ENCODE results near the gene CCDC197. TPM values are rescaled to one million over a fixed set of nuclear protein-coding genes. Genes with fewer than 3 reads are reported as not detected.

CCDC197 gene
- total RNA-seq, 1 donor from 2014 or later = not detected

DNA sequence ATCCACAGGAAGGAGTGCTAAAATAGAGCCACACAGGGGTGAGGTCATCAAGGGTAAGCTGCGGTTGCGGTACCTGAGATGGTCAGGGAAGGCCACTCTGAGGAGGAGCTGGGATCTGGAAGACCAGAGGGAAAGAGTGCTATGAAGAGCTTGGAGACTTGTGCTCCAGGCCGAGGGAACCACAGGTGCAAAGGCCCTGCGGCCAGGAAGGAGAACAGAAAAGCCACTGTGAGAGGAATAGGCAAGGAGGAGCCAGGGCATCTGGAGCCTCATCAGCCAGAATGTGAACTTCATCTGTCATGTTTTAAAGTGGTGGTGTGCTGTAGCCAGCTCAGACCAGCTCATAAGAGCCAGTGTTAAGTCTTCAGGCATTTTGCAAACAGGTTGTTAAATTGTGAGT lies 5.5 kb upstream of the CCDC197 start:
- no peaks in the 10 kb centered on the region for H3K4me1 Mint-ChIP-seq (ENCODE audit: unreplicated experiment)
- peaks cover 10% of the 10 kb centered on the region for H3K27me3 Mint-ChIP-seq
- H3K9me3 Mint-ChIP-seq = no peaks in the 10 kb centered on the region
- H3K4me3 Mint-ChIP-seq = no peak overlapping the region
- no peak for DNase-seq (ENCODE audit: extremely low spot score, unreplicated experiment)
- H3K36me3 Mint-ChIP-seq = no peaks in the 10 kb centered on the region
- no peak overlapping the region for H3K27ac Mint-ChIP-seq
- TF ChIP-seq, protein P1, sequence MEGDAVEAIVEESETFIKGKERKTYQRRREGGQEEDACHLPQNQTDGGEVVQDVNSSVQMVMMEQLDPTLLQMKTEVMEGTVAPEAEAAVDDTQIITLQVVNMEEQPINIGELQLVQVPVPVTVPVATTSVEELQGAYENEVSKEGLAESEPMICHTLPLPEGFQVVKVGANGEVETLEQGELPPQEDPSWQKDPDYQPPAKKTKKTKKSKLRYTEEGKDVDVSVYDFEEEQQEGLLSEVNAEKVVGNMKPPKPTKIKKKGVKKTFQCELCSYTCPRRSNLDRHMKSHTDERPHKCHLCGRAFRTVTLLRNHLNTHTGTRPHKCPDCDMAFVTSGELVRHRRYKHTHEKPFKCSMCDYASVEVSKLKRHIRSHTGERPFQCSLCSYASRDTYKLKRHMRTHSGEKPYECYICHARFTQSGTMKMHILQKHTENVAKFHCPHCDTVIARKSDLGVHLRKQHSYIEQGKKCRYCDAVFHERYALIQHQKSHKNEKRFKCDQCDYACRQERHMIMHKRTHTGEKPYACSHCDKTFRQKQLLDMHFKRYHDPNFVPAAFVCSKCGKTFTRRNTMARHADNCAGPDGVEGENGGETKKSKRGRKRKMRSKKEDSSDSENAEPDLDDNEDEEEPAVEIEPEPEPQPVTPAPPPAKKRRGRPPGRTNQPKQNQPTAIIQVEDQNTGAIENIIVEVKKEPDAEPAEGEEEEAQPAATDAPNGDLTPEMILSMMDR (conservative IDR thresholded peaks at IDR 0.05) = no peak

DNA sequence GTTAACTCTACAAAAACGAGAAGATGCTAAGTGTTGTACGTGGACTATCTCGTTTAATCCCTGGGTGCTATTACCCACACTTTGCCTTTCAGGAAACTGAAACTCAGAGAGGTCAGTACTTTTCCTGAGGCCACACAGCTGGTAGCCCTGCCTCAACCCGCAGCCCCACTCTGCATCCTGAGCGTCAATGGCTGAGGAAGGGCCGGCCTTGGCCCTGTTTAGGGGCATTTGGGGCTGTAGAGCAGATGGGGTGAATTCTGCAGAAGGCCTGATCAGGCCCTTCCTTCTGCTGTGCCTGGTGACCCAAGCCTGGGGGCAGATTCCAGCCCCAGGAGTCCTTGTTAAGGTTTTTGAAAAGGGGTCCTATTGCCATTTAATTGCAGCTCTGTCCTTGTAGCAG lies 3.7 kb upstream of the CCDC197 start:
- no peak overlapping the region for H3K4me3 Mint-ChIP-seq
- no peaks in the 10 kb centered on the region for H3K36me3 Mint-ChIP-seq
- TF ChIP-seq, protein P1 (conservative IDR thresholded peaks at IDR 0.05) = no peak
- no peaks in the 10 kb centered on the region for H3K4me1 Mint-ChIP-seq (ENCODE audit: unreplicated experiment)
- DNase-seq (ENCODE audit: extremely low spot score, unreplicated experiment) = no peak
- H3K27ac Mint-ChIP-seq = no peak overlapping the region
- no peaks in the 10 kb centered on the region for H3K9me3 Mint-ChIP-seq
- peaks cover 10% of the 10 kb centered on the region for H3K27me3 Mint-ChIP-seq

GRCh38 chr14:93994919-93995682 lies 2.0 kb upstream of the CCDC197 start:
- TF ChIP-seq, protein P1 (conservative IDR thresholded peaks at IDR 0.05) = no peak
- H3K4me3 Mint-ChIP-seq = no peak overlapping the region
- no peak for DNase-seq (ENCODE audit: extremely low spot score, unreplicated experiment)
- peaks cover 8% of the 10 kb centered on the region for H3K27me3 Mint-ChIP-seq
- no peaks in the 10 kb centered on the region for H3K4me1 Mint-ChIP-seq (ENCODE audit: unreplicated experiment)
- H3K9me3 Mint-ChIP-seq = no peaks in the 10 kb centered on the region
- H3K36me3 Mint-ChIP-seq = no peaks in the 10 kb centered on the region
- no peak overlapping the region for H3K27ac Mint-ChIP-seq

DNA sequence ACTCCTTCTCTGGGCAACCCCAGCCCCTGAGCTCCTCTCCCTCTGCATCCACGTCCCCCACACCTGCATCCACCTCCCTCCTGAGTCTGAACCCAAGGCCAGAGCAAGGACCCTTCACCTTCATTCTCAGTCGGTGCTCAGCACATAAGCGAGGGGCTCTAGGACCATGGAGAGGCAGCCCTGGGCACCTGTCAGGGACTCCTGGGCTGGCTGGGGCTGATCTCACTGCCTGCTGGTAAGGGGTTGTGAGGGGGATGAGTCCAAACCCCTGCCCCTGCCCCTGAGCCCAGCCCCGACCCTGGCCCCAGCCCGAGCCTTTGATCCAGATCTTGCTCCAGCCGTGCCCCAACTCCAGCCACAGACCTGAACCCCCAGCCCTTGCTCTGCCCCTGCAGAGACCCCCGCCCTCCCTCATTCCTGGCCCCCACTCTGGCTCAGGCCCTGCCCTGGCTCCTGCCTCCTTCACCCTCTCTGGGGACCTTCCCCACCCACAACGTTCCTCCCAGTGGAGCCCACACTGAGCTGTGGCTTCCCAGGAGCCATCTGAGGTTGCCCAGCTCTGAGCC lies 888 bp upstream of the CCDC197 start:
- Mint-ChIP-seq H3K27me3 (peaks cover 3% of the 10 kb centered on the region), H3K4me3 (no peak overlapping the region), H3K27ac (no peak overlapping the region), H3K9me3 (no peaks in the 10 kb centered on the region), H3K36me3 (no peaks in the 10 kb centered on the region), H3K4me1 (ENCODE audit: unreplicated experiment) (no peaks in the 10 kb centered on the region)
- TF ChIP-seq, protein P1 (conservative IDR thresholded peaks at IDR 0.05) = no peak
- DNase-seq (ENCODE audit: extremely low spot score, unreplicated experiment) = no peak

DNA sequence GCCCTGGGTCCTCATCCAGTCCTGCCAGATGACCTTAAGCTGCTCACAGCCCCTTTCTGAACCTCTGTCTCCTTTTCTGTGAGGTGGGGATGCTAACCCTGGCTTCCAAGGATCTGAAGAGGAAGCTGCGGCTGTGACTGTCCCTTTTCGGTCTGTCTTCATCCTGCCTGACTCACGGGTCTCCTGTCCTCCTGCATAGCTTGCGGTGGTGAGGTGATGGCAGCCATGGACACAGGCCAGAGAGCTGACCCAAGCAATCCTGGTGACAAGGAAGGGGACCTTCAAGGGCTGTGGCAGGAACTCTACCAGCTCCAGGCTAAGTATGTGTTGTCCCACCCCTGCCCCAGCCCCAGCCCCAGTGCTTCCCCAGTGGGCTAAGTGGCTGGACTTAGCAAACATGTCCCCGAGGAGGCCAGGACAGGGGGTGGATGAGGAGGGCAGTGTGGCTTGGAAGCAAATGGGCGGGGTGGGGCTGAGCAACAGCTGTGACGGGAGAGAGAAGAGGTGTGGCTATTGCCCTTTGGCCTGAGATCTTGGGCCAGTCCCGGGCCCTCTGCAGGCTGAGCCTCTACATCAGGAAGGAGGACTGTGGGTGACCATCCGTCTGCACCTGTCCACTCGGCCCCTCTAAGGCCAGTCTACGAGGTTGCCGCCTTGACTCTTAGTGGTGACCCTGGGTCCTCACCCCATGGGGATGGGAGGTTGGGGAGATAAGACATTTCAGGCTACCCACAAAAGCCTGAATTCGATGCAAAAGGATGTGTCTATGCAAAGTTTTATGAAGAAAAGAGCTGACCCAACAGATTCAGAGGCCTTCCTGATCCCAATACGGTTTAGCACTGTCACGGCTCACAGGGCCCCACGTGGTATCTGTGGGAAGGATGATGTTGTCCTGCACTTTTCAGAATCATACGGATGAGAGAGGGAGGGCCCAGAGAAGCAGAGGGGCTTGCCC lies 1.1 kb downstream of the CCDC197 start:
- Mint-ChIP-seq H3K27ac (no peak overlapping the region), H3K9me3 (no peaks in the 10 kb centered on the region), H3K4me1 (ENCODE audit: unreplicated experiment) (no peaks in the 10 kb centered on the region), H3K36me3 (no peaks in the 10 kb centered on the region), H3K27me3 (peaks cover 7% of the 10 kb centered on the region), H3K4me3 (no peak overlapping the region)
- TF ChIP-seq, protein P1 (conservative IDR thresholded peaks at IDR 0.05) = no peak
- no peak for DNase-seq (ENCODE audit: extremely low spot score, unreplicated experiment)
